ENCODE measurements around the gene CREBBP.

Gene CREBBP

DNA sequence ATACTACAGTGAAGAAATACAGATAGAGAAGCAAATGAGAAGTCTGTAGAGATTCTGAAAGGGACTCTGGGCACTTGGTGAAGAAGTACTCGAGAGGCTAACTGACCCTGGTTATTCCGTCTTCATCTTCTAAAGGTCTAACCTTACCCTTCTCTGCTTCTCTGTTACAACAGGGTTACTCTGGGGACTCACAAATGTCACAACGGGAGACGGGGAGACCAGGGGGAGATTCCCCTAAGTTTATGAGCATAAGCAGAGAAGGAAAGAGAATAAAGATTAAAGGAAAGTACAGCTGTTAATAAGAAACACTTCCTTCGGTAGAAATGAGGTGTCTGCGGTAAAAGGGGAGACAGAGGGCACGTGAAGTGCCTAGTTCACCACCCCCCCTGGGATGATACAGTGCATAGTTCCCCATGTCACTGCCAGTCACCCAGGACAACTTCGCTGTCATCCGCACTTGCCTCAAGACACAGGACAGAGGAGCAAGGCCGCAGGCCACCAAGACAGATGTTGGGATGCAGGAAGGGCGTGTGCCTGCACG, 88.0 kb downstream of the CREBBP start:
- DNase-seq, result no peak

DNA sequence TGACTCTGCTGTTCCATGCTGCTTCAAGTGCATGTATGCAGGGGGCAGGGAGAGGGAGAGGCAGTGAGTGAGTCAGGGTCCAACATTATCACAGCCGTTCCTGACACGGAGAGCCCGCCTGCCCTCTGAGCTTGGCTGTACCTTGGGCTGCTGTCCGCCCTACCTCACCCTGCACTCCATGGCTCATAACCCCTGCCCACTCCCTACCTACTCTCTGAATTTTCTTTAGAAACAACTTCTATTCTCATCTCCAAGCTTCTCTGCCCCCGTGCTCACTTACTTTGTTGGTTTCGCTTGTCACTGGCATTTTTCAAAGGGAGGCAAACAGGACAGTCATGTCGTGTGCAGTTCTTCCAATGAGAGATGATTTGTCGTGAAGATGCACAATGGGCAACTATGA, 88.8 kb downstream of the CREBBP start:
- DNase-seq, result no peak

GRCh38 chr16:3789375-3790099, 91.0 kb downstream of the CREBBP start:
- DNase-seq, result no peak

DNA sequence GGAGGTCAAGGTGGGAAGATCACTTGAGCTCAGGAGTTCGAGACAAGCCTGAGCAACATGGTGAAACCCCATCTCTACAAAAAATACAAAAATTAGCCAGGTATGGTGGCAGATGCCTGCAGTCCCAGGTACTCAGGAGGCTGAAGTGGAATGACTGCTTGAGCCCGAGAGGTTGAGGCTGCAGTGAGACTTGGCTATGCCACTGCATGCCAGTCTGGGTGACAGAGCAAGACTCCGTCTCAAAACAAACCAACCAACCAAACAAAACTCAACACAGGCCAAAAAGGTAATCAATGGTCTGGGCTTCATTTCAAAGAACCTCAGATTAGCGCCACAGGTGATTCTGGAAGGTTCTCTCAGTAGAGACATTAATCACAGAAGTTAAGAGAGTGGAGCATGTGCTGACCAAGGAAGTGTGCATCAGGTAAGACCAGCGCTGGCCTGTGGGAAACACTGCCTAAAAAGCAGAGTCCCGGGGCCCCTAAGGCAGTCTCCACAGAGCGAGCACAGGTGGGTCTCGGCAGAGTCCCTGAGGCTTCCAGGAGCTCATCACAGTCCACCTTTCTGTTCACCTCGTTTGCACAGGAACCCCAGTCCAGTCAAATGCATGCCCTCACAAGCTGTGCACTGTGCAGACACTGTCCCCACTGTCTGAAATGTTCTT, 91.7 kb downstream of the CREBBP start:
- no peak for DNase-seq

DNA sequence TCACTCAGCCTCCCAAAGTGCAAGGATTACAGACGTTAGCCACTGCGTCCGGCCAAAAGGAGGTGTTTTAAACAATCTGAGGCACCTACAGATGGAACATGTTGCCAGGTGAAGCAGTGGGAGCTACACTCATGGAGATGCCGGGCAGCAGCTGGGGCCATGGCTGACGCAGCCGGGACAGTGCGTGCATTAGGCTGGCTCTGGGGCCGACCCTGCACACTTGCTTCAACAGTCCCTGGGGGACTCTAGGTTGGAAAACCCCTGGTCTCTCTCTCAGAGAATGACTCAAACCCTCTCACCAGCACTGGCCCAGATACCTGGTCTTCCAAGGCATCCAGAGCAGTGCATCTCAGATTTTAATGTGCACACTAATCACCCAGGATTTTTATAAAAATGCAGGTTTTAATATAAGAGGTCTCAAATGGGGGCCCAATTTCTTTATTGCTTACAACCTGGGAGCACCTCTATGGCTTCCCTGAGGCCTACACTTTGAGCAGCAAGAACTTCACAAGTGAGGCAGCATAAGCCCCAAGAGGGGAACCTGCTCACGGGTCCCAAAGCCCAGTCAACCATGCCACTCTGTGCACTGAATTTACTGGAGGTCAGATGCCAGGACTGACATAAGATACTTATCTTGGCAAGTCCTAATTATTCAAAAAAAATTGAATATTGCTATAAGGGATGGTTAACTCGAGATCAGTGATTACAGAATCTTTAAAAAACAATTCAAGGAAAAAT, 92.4 kb downstream of the CREBBP start:
- no peak for DNase-seq

DNA sequence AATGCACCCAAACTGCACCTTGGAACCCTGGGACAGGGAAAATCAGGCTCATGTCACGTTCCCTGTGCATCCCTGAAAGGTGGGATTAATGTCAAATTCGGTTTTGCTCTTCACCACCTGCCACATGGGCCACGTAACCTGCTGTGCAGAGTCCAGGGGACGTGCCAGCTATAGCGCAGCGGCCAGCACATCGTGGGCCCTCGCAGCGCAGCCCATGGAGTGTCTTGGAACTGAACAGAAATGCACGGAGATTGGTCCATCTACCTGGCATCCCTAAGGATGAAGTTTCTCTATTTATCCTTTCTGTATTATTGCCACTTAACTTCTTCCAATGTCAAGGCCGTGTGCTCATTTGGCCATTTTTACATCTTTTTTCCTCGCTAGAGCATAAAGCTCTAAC, 95.1 kb downstream of the CREBBP start:
- DNase-seq, result no peak

GRCh38 chr16:3783516-3783915, 97.0 kb downstream of the CREBBP start:
- no peak for DNase-seq

DNA sequence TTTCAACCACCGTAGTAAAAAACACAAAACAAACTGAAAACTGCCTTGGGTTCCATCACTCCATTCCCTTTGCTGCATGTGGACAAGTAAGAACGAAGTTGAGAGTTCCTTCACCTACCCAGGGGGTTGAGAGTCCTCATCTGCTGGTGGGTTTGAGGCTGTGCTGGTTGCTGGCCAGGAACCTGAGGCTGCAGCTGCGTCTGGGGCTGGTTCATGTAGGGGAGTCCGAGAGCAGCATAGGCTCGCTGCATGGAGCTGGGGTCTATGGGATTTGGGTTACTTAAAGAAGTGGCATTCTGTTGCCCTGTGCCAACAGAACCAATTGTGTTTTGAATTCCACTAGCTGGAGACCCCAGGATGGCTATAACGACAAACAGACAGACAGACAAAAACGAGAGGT, 97.9 kb downstream of the CREBBP start:
- DNase-seq, result no peak

GRCh38 chr16:3781421-3781820, 99.1 kb downstream of the CREBBP start:
- DNase-seq, result no peak

DNA sequence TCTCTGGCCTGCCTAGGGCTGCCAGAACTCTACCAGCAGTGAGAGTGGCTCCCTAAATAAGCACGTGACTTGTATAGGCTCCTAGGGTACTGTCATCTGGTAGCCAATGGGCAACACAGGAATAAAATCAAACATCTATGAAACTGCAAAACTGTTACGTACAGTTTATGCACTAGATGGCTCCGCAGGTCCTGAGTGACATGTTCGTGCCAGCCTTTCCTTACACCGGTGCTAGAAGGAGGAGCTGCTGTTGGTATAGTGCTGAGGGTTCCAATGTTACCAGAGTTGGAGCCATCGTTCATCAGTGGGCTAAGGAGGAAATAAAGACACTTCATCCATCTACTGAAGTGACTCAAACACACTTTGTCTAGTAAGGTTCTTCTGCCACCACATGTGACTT, 99.9 kb downstream of the CREBBP start:
- DNase-seq, result no peak

DNA sequence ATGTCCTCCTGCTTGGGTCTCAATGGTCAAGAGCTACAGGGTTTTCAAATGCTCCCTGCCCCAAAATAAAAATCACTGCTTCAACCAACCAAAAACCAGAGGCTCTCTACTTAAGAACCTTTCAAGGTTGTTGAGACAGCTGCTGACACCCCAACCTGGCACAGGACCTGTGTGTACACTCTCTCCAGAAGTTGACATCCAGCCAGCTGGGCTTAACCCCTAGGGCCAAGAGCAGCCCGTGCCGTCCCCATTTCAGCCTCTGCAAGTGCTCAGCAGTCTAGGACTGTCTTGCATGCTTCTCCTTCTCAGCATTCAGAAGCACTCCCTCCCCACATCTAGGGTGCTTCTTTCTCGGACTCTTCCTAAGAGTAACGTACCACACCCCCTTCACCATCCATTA, 104.2 kb downstream of the CREBBP start:
- DNase-seq, result no peak

GRCh38 chr16:3774819-3775218, 105.7 kb downstream of the CREBBP start:
- DNase-seq, result no peak

- DNase-seq, result no peak
Observed at GRCh38 chr16:3774156-3774767, 106.3 kb downstream of the CREBBP start.

- no peak for DNase-seq
Observed at GRCh38 chr16:3773663-3774062, 106.8 kb downstream of the CREBBP start.

DNA sequence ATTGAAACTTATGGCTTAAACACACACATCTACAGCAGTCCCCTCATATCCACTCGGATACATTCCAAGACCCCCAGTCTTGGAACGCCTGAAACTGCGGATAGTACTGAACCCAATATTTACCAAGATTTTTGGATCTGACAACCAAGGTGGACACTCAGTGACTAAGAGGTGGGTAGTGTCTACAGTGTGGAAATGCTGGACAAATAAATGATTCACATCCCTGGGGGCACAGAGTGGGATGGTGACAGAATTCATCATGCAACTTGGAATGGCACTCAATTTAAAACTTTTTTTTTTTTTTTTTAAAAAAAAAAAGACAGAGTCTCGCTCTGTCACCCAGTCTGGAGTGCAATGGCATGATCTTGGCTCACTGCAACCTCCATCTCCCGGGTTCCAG, 109.0 kb downstream of the CREBBP start:
- DNase-seq, result no peak

GRCh38 chr16:3770530-3770929, 110.0 kb downstream of the CREBBP start:
- no peak for DNase-seq

DNA sequence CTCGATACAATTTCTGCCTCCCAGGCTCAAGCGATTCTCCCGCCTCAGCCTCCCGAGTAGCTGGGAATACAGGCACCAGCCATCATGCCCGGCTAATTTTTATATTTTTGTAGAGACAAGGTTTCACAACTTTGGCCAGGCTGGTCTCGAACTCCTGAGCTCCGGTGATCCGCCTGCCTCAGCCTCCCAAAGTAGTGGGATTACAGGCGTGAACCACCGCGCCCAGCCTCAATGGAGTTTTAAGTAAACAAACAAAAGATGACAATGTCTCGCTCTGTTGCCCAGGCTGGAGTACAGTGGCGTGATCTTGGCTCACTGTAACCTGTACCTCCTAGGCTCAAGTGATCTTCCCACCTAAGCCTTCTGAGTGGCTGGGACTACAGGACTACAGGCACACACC, 110.6 kb downstream of the CREBBP start:
- DNase-seq, result no peak

- DNase-seq, result no peak
Observed at GRCh38 chr16:3769013-3769412, 111.5 kb downstream of the CREBBP start.

GRCh38 chr16:3767333-3767986, 113.1 kb downstream of the CREBBP start:
- DNase-seq, result no peak

DNA sequence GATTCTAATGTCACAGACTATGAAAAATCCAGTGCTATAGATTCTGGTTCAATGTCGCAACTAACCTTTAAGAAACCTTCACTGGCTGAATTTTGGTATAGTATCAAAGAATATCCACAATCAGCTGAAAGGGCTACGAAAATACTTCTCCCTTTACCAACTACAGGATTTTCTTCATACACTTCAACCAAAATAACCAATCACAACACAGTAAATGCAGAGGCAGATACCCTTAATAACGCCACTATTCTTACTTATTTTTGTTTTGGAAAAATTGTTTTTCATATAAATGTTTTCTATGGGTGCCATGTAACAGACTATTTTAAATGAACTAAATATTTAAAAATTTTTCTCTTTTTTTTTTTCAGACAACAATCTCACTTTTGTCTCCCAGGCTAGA, 114.3 kb downstream of the CREBBP start:
- DNase-seq, result no peak

DNA sequence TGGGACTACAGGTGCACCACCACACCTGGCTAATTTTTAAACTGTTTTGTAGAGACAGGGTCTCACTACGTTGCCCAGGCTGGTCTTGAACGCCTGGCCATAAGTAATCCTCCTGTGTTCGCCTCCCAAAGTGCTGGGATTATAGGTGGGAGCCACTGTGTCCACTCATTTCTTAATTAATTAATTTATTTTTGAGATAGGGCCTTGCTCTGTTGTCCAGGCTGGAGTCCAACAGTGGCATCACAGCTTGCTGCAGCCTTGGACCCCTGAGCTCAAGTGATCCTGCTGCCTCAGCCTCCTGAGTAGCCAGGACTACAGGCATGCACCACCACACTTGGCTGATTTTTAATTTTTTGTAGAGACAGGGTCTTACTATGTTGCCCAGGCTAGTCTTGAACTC, 116.1 kb downstream of the CREBBP start:
- no peak for DNase-seq

- no peak for DNase-seq
Observed at GRCh38 chr16:3762107-3762750, 118.3 kb downstream of the CREBBP start.

All from activated gamma-delta T cell (primary cell).